H9 (cell line): ENCODE data around the gene TNFRSF19. TPM values are rescaled to one million over a fixed set of nuclear protein-coding genes. Genes with fewer than 3 reads are reported as not detected.

Source experiments
- DNase-seq: peaks from one replicate; pipeline ENCODE4 v3.0.0-alpha.2; 2017
- H2AFZ ChIP-seq: one replicate; pipeline ENCODE4 v1.6.1; 2013; ENCODE audit warnings: mild to moderate bottlenecking, low read length, control low read depth, moderate library complexity
- H2AK5ac ChIP-seq: 2 replicates; pipeline ENCODE4 v1.6.1; 2013; ENCODE audit warnings: low read length, control low read depth, mixed read lengths; ENCODE audit not compliant: insufficient read length
- H2BK120ac ChIP-seq: one replicate; pipeline ENCODE4 v1.6.1; 2013; ENCODE audit warnings: low read depth, mild to moderate bottlenecking, low read length, control low read depth, inconsistent platforms; ENCODE audit not compliant: poor library complexity, severe bottlenecking
- H2BK12ac ChIP-seq: 2 replicates; pipeline ENCODE4 v1.6.1; 2013; ENCODE audit warnings: low read length, control low read depth, mixed read lengths, low read depth; ENCODE audit not compliant: insufficient read length
- H2BK15ac ChIP-seq: 2 replicates; pipeline ENCODE4 v1.6.1; 2013; ENCODE audit warnings: low read depth, low read length, control low read depth
- H2BK20ac ChIP-seq: one replicate; pipeline ENCODE4 v1.6.1; 2013; ENCODE audit warnings: low read depth, mild to moderate bottlenecking, low read length, control low read depth, inconsistent platforms; ENCODE audit not compliant: poor library complexity, severe bottlenecking
- H2BK5ac ChIP-seq: 2 replicates; pipeline ENCODE4 v1.6.1; 2013; ENCODE audit warnings: low read length, control low read depth, mixed read lengths; ENCODE audit not compliant: insufficient read length
- H3K14ac ChIP-seq: 2 replicates; pipeline ENCODE4 v1.6.1; 2013; ENCODE audit warnings: low read length, control low read depth; ENCODE audit not compliant: insufficient read depth
- H3K18ac ChIP-seq: 2 replicates; pipeline ENCODE4 v1.6.1; 2013; ENCODE audit warnings: low read depth, mild to moderate bottlenecking, mixed read lengths, low read length, control low read depth; ENCODE audit not compliant: insufficient read length
- H3K23ac ChIP-seq: 2 replicates; pipeline ENCODE4 v1.6.1; 2013; ENCODE audit warnings: low read length, control low read depth, mixed read lengths, low read depth; ENCODE audit not compliant: insufficient read length
- H3K23me2 ChIP-seq: 2 replicates; pipeline ENCODE4 v1.6.1; 2013; ENCODE audit warnings: low read depth, mild to moderate bottlenecking, mixed read lengths, low read length, control low read depth; ENCODE audit not compliant: insufficient read length, poor library complexity, severe bottlenecking
- H3K27ac ChIP-seq: 2 replicates; pipeline ENCODE4 v1.5.1; 2013; ENCODE audit warnings: low read length, control low read depth, mixed read lengths, low read depth; ENCODE audit not compliant: insufficient read length
- H3K27me3 ChIP-seq: 2 replicates; pipeline ENCODE4 v1.6.1; 2013; ENCODE audit warnings: low read length, control low read depth, inconsistent platforms; ENCODE audit not compliant: insufficient read depth
- H3K4ac ChIP-seq: 2 replicates; pipeline ENCODE4 v1.6.1; 2013; ENCODE audit warnings: low read depth, mild to moderate bottlenecking, control low read depth, inconsistent platforms, low read length, moderate library complexity
- H3K4me1 ChIP-seq: 2 replicates; pipeline ENCODE4 v1.6.1; 2013; ENCODE audit warnings: low read length, control low read depth, inconsistent platforms; ENCODE audit not compliant: insufficient read depth
- H3K4me2 ChIP-seq: 2 replicates; pipeline ENCODE4 v1.6.1; 2013; ENCODE audit warnings: low read length, control low read depth, mixed read lengths; ENCODE audit not compliant: insufficient read length, insufficient read depth
- H3K56ac ChIP-seq: 2 replicates; pipeline ENCODE4 v1.6.1; 2013; ENCODE audit warnings: low read depth, mild to moderate bottlenecking, mixed read lengths, low read length, control low read depth; ENCODE audit not compliant: insufficient read length
- H3K79me1 ChIP-seq: 2 replicates; pipeline ENCODE4 v1.6.1; 2013; ENCODE audit warnings: low read depth, mild to moderate bottlenecking, moderate library complexity, low read length, control low read depth, inconsistent platforms; ENCODE audit not compliant: insufficient read depth, poor library complexity, severe bottlenecking
- H3K79me2 ChIP-seq: 2 replicates; pipeline ENCODE4 v1.6.1; 2013; ENCODE audit warnings: low read length, control low read depth, inconsistent platforms; ENCODE audit not compliant: insufficient read depth
- H3K9ac ChIP-seq: 2 replicates; pipeline ENCODE4 v1.6.1; 2013; ENCODE audit warnings: low read length, control low read depth, mixed read lengths; ENCODE audit not compliant: insufficient read length; ENCODE audit errors: extremely low read depth
- H3K9me3 ChIP-seq: one replicate; pipeline ENCODE4 v1.6.1; 2013; ENCODE audit warnings: low read depth, low read length, inconsistent platforms; ENCODE audit not compliant: control insufficient read depth
- H3T11ph ChIP-seq: one replicate; pipeline ENCODE4 v1.6.1; 2013; ENCODE audit warnings: mild to moderate bottlenecking, low read length, control low read depth, inconsistent platforms
- H4K20me1 ChIP-seq: one replicate; pipeline ENCODE4 v1.6.1; 2013; ENCODE audit not compliant: control insufficient read depth, insufficient read length, insufficient read depth
- H4K5ac ChIP-seq: 2 replicates; pipeline ENCODE4 v1.6.1; 2013; ENCODE audit warnings: low read depth, mild to moderate bottlenecking, mixed read lengths, low read length, control low read depth; ENCODE audit not compliant: insufficient read length
- H4K8ac ChIP-seq: replicated peaks from 2 replicates; pipeline ENCODE4 v1.6.1; 2013; ENCODE audit warnings: low read length, control low read depth, mixed read lengths, low read depth; ENCODE audit not compliant: insufficient read length
- H4K91ac ChIP-seq: 2 replicates; pipeline ENCODE4 v1.6.1; 2013; ENCODE audit warnings: low read depth, mild to moderate bottlenecking, moderate library complexity, mixed read lengths, low read length, control low read depth; ENCODE audit not compliant: insufficient read length
- H3K27ac Mint-ChIP-seq, 3 experiments: 2 replicates in 2 of 3; 3 replicates in 1 of 3; pipeline ENCODE4 v1.8.0; 2020 to 2021; ENCODE audit warnings: mixed read lengths in 3 of 3, mild to moderate bottlenecking in 1 of 3, moderate library complexity in 1 of 3
- H3K27me3 Mint-ChIP-seq: 2 replicates; pipeline ENCODE4 v1.8.0; 2021; ENCODE audit warnings: low read depth, mild to moderate bottlenecking, moderate library complexity, mixed read lengths
- H3K36me3 Mint-ChIP-seq, 3 experiments: 2 replicates in 2 of 3; 3 replicates in 1 of 3; pipeline ENCODE4 v1.8.0; 2020 to 2021; ENCODE audit warnings: low read depth in 3 of 3, mixed read lengths in 3 of 3; ENCODE audit not compliant: insufficient read depth in 1 of 3
- H3K4me1 Mint-ChIP-seq, 2 experiments: 2 replicates each; pipeline ENCODE4 v1.8.0; 2020; ENCODE audit warnings: mixed read lengths in 2 of 2
- H3K4me3 Mint-ChIP-seq, 2 experiments: 2 replicates in 1 of 2; 3 replicates in 1 of 2; pipeline ENCODE4 v1.8.0; 2020 to 2021; ENCODE audit warnings: mild to moderate bottlenecking in 2 of 2, mixed read lengths in 2 of 2, moderate library complexity in 1 of 2
- H3K9me3 Mint-ChIP-seq, 2 experiments: 2 replicates in 1 of 2; 3 replicates in 1 of 2; pipeline ENCODE4 v1.8.0; 2020; ENCODE audit warnings: mild to moderate bottlenecking in 2 of 2, mixed read lengths in 2 of 2, moderate library complexity in 1 of 2
- CTCF ChIP-seq: fragments of 200-600 bp; sonication (generic); conservative IDR thresholded peaks from 3 replicates; pipeline ENCODE4 v1.8.0; 2021; ENCODE audit warnings: antibody characterized with exemption, mild to moderate bottlenecking
- WGBS: extraction: QIAGEN DNeasy Blood & Tissue Kit; methylation state at CpG from one replicate; pipeline ENCODE4 v1.1.7; 2013; ENCODE audit warnings: missing lambda C conversion rate, low lambda C conversion rate, mixed read lengths; ENCODE audit not compliant: insufficient read length; ENCODE audit errors: extremely low coverage; 5-methylcytosine and 5-hydroxymethylcytosine counted together
- total RNA-seq: library from RNA; stranded (reverse); gene quantifications from 2 replicates; pipeline ENCODE4 v1.2.1, GENCODE V29; 2021

The TNFRSF19 gene
- total RNA-seq, 1 experiment from 2014 or later = 2.7 TPM

GRCh38 chr13:23571431-23571830 is 1.2 kb downstream of the TNFRSF19 start:
- H4K5ac ChIP-seq = no peak overlapping the region
- no peak overlapping the region for H2BK12ac ChIP-seq
- H3K23ac ChIP-seq = no peak overlapping the region
- no peak overlapping the region for H3K27ac ChIP-seq
- H2AK5ac ChIP-seq = no peak overlapping the region
- H3K9me3 ChIP-seq = no peaks in the 10 kb centered on the region
- no peak overlapping the region for H3K14ac ChIP-seq
- H3K23me2 ChIP-seq = no peaks in the 10 kb centered on the region
- no peak overlapping the region for H4K91ac ChIP-seq
- H2BK15ac ChIP-seq = no peak overlapping the region
- no peaks in the 10 kb centered on the region for H3K27me3 ChIP-seq
- no CpG with 5 or more reads among the region's 2 CpGs for WGBS
- H3K56ac ChIP-seq = no peak overlapping the region
- no peak overlapping the region for H4K8ac ChIP-seq
- no peaks in the 10 kb centered on the region for H3K79me1 ChIP-seq
- no peaks in the 10 kb centered on the region for H4K20me1 ChIP-seq
- no peak overlapping the region for H3K27ac Mint-ChIP-seq
- TF ChIP-seq CTCF = no peak
- no peak for DNase-seq
- H3K4me1 Mint-ChIP-seq = peaks cover 13 to 17% of the 10 kb centered on the region in 2 experiments
- H3K36me3 Mint-ChIP-seq = no peaks in the 10 kb centered on the region
- no peak overlapping the region for H3K4me2 ChIP-seq
- no peak overlapping the region for H3K9ac ChIP-seq
- no peaks in the 10 kb centered on the region for H3K79me2 ChIP-seq
- no peak overlapping the region for H3T11ph ChIP-seq
- H3K27me3 Mint-ChIP-seq = peaks cover 2% of the 10 kb centered on the region; the same call in 1 of the 2 replicates
- no peak overlapping the region for H3K18ac ChIP-seq
- H2BK20ac ChIP-seq = no peak overlapping the region
- H2BK5ac ChIP-seq = no peak overlapping the region
- H3K4ac ChIP-seq = no peak overlapping the region
- H2AFZ ChIP-seq = no peak overlapping the region
- no peaks in the 10 kb centered on the region for H3K9me3 Mint-ChIP-seq
- H3K4me3 Mint-ChIP-seq = no peak overlapping the region
- H2BK120ac ChIP-seq = no peak overlapping the region
- H3K4me1 ChIP-seq = no peaks in the 10 kb centered on the region; the same call in 1 of the 2 replicates
